CD14-positive monocyte (primary cell): ENCODE results near the gene PPP3CA. TPM values are rescaled to one million over a fixed set of nuclear protein-coding genes. Genes with fewer than 3 reads are reported as not detected.

Experiments
- DNase-seq, 3 donors: peaks; one replicate each; pipeline ENCODE4 v3.0.0-alpha.2; 2011 to 2022
- H2AFZ ChIP-seq: 2 replicates; pipeline ENCODE4 v1.6.0; 2012; ENCODE audit warnings: mild to moderate bottlenecking, low read depth, low read length, inconsistent platforms; ENCODE audit not compliant: insufficient read depth, poor library complexity, severe bottlenecking
- H3K27ac ChIP-seq, 2 donors: 1 replicate in 1 of 2; 2 replicates in 1 of 2; pipeline ENCODE4 v1.5.1; 2012 to 2013; ENCODE audit warnings: low read length in 2 of 2, control low read depth in 1 of 2, inconsistent platforms in 1 of 2, low read depth in 1 of 2, mild to moderate bottlenecking in 1 of 2
- H3K27me3 ChIP-seq, 2 donors: one replicate each; pipeline versions ENCODE4 v1.6.0 to v1.6.1; 2011 to 2013; ENCODE audit warnings: low read length in 2 of 2; ENCODE audit not compliant: control insufficient read depth in 2 of 2, insufficient read depth in 2 of 2
- H3K36me3 ChIP-seq, 2 donors: replicated peaks in 1 of 2; 1 replicate in 1 of 2; 2 replicates in 1 of 2; pipeline versions ENCODE4 v1.5.1 to v1.6.1; 2012 to 2013; ENCODE audit warnings: low read length in 2 of 2, control low read depth in 1 of 2, inconsistent platforms in 1 of 2, mild to moderate bottlenecking in 1 of 2; ENCODE audit not compliant: insufficient read depth in 2 of 2, control insufficient read depth in 1 of 2
- H3K4me1 ChIP-seq, 2 donors: 1 replicate in 1 of 2; 2 replicates in 1 of 2; pipeline versions ENCODE4 v1.5.1 to v1.6.1; 2012 to 2013; ENCODE audit warnings: low read length in 2 of 2, control low read depth in 1 of 2, inconsistent platforms in 1 of 2, mild to moderate bottlenecking in 1 of 2, moderate library complexity in 1 of 2; ENCODE audit not compliant: insufficient read depth in 2 of 2, control insufficient read depth in 1 of 2
- H3K4me2 ChIP-seq: replicated peaks from 2 replicates; pipeline ENCODE3; 2012; ENCODE audit warnings: low read length, moderate library complexity, mild to moderate bottlenecking; ENCODE audit not compliant: poor library complexity, severe bottlenecking; ENCODE audit errors: extremely low read depth
- H3K4me3 ChIP-seq, 3 experiments: fragments of 200-600 bp in 1 of 3; sonication (generic) in 1 of 3; replicated peaks in 1 of 3; 1 replicate in 2 of 3; 2 replicates in 1 of 3; pipeline ENCODE4 v1.5.1; 2011 to 2013; ENCODE audit warnings: low read length in 3 of 3, mild to moderate bottlenecking in 3 of 3, control low read depth in 2 of 3, low read depth in 2 of 3, inconsistent platforms in 1 of 3, moderate library complexity in 1 of 3
- H3K79me2 ChIP-seq: 2 replicates; pipeline ENCODE4 v1.6.0; 2012; ENCODE audit warnings: mild to moderate bottlenecking, control low read depth, inconsistent platforms, low read length, moderate library complexity; ENCODE audit not compliant: insufficient read depth
- H3K9ac ChIP-seq: 2 replicates; pipeline ENCODE4 v1.6.0; 2017; ENCODE audit warnings: low read length, mild to moderate bottlenecking; ENCODE audit not compliant: insufficient read depth, poor library complexity, severe bottlenecking
- H3K9me3 ChIP-seq, 2 donors: replicated peaks in 1 of 2; 1 replicate in 1 of 2; 2 replicates in 1 of 2; pipeline versions ENCODE4 v1.5.1 to v1.6.1; 2012 to 2013; ENCODE audit warnings: low read length in 2 of 2, control low read depth in 1 of 2; ENCODE audit not compliant: control insufficient read depth in 1 of 2, insufficient read depth in 1 of 2
- H4K20me1 ChIP-seq: 2 replicates; pipeline ENCODE4 v1.6.0; 2012; ENCODE audit warnings: mild to moderate bottlenecking, low read length, control low read depth, moderate library complexity; ENCODE audit not compliant: insufficient read depth
- H3K27ac Mint-ChIP-seq, 7 donors: one replicate each; pipeline ENCODE4 v1.8.0; 2020; ENCODE audit warnings: mild to moderate bottlenecking in 7 of 7, mixed read lengths in 7 of 7, moderate library complexity in 6 of 7, inconsistent platforms in 2 of 7
- H3K27me3 Mint-ChIP-seq, 3 donors: one replicate each; pipeline ENCODE4 v1.8.0; 2021 to 2022; ENCODE audit warnings: low read depth in 3 of 3, mild to moderate bottlenecking in 3 of 3, mixed read lengths in 3 of 3, moderate library complexity in 3 of 3, inconsistent platforms in 1 of 3
- H3K36me3 Mint-ChIP-seq, 2 donors: one replicate each; pipeline ENCODE4 v1.8.0; 2020; ENCODE audit warnings: mixed read lengths in 2 of 2, inconsistent platforms in 1 of 2, mild to moderate bottlenecking in 1 of 2
- H3K4me1 Mint-ChIP-seq: one replicate; pipeline ENCODE4 v1.8.0; 2020; ENCODE audit warnings: mild to moderate bottlenecking, mixed read lengths
- H3K4me3 Mint-ChIP-seq, 2 donors: one replicate each; pipeline ENCODE4 v1.8.0; 2020; ENCODE audit warnings: mild to moderate bottlenecking in 2 of 2, mixed read lengths in 2 of 2, moderate library complexity in 1 of 2
- H3K9me3 Mint-ChIP-seq, 7 donors: one replicate each; pipeline ENCODE4 v1.8.0; 2020 to 2022; ENCODE audit warnings: mixed read lengths in 7 of 7, mild to moderate bottlenecking in 6 of 7, moderate library complexity in 6 of 7, inconsistent platforms in 2 of 7
- WGBS: methylation state at CpG from one replicate; pipeline ENCODE4 v1.1.5; 2013; ENCODE audit warnings: missing lambda C conversion rate; ENCODE audit not compliant: insufficient coverage; 5-methylcytosine and 5-hydroxymethylcytosine counted together
- intact Hi-C, 2 donors: fragments of 100-400 bp; cut with micrococcal nuclease; formaldehyde crosslinking; loops; one replicate each; pipeline versions ENCODE4 v1.15.0 to v1.15.1; 2023
- polyA plus RNA-seq, 3 donors: library from polyadenylated mRNA; depleted of rRNA in 1 of 3; unstranded in 2 of 3; stranded (reverse) in 1 of 3; fragments of 300-500 nt in 2 of 3; fragments of >200 nt in 1 of 3; fragmentation: Illumina TruSeq in 2 of 3; gene quantifications; 1 replicate in 2 of 3; 2 replicates in 1 of 3; pipeline ENCODE4 v1.2.3, GENCODE V29; 2012 to 2021
- TF ChIP-seq, protein P1 (sequence below): fragments of 200-600 bp; IDR thresholded peaks from one replicate; pipeline ENCODE4 v1.8.0; 2022; ENCODE audit warnings: antibody characterized with exemption, mild to moderate bottlenecking

The PPP3CA gene
- polyA plus RNA-seq, 3 donors = 5.1 to 9.7 (median 8.9) TPM

DNA sequence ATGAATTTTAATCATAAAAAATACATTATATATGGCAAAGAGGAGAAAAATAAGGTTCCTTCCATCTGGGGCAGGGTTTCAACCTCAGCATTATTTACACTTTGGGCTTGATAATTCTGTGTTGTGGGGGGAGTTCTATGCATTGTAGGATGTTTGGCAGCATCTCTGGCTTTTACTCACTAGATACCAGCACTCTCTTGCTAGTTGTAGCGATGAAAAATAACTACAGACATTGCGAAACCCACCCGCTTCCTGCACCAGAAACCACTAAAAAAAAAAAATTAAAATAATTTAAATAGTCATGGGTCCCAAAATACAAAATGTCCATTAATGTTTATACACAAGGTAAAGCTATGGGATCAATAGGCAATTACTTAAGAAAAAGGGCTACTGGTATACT lies 52.7 kb downstream of the PPP3CA start:
- H3K36me3 ChIP-seq = no peaks in the 10 kb centered on the region
- Mint-ChIP-seq H3K9me3 (no peaks in the 10 kb centered on the region), H3K4me3 (no peak overlapping the region), H3K27me3 (no peaks in the 10 kb centered on the region), H3K27ac (no peak overlapping the region), H3K4me1 (peaks cover 23% of the 10 kb centered on the region), H3K36me3 (peaks cover 0 to 2% of the 10 kb centered on the region in 2 donors)
- TF ChIP-seq, protein P1, sequence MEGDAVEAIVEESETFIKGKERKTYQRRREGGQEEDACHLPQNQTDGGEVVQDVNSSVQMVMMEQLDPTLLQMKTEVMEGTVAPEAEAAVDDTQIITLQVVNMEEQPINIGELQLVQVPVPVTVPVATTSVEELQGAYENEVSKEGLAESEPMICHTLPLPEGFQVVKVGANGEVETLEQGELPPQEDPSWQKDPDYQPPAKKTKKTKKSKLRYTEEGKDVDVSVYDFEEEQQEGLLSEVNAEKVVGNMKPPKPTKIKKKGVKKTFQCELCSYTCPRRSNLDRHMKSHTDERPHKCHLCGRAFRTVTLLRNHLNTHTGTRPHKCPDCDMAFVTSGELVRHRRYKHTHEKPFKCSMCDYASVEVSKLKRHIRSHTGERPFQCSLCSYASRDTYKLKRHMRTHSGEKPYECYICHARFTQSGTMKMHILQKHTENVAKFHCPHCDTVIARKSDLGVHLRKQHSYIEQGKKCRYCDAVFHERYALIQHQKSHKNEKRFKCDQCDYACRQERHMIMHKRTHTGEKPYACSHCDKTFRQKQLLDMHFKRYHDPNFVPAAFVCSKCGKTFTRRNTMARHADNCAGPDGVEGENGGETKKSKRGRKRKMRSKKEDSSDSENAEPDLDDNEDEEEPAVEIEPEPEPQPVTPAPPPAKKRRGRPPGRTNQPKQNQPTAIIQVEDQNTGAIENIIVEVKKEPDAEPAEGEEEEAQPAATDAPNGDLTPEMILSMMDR = no peak
- no peak overlapping the region for H3K4me2 ChIP-seq
- no peak overlapping the region for H3K9ac ChIP-seq
- peaks cover 98% of the 10 kb centered on the region for H4K20me1 ChIP-seq
- intact Hi-C loops = no loop called here
- H3K9me3 ChIP-seq = no peaks in the 10 kb centered on the region
- H3K27me3 ChIP-seq = no peaks in the 10 kb centered on the region
- WGBS = no CpG with 5 or more reads among the region's 3 CpGs
- H3K4me3 ChIP-seq = no peak overlapping the region
- no peak overlapping the region for H2AFZ ChIP-seq
- peaks cover 81% of the 10 kb centered on the region for H3K79me2 ChIP-seq
- no peak for DNase-seq
- peaks cover 0 to 6% of the 10 kb centered on the region in 2 donors for H3K4me1 ChIP-seq
- H3K27ac ChIP-seq = no peak overlapping the region

DNA sequence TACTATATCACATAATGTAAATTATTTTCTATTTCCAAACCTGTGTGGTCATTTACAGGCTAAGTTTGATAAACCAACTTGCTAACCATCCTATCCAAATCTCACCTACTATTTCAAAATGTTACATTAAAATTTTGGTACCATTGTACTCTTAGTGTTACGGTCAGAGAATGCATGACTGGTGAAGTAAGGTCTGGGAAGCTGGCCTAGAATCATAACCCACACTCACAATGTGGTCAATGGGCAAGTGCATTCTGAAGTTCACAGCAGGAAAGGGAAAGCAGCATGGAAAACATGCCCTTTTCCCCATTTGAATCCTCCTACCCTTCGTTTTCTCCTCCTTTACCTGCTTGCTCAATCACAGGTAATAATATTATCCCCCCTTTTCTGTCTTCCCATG lies 54.4 kb downstream of the PPP3CA start:
- 100% methylated on average over 1 of the region's 2 CpGs for WGBS
- Histone ChIP-seq H3K79me2 (peaks cover 69% of the 10 kb centered on the region), H3K4me1 (peaks cover 15% of the 10 kb centered on the region in 2 donors)

More for the DNA sequence above, 54.4 kb downstream of the PPP3CA start:
- peaks cover 0 to 2% of the 10 kb centered on the region in 2 donors for H3K36me3 Mint-ChIP-seq
- Histone ChIP-seq H3K27ac (no peak overlapping the region), H2AFZ (no peak overlapping the region), H3K9ac (no peak overlapping the region), H3K4me3 (no peak overlapping the region), H3K4me2 (no peak overlapping the region), H3K36me3 (no peaks in the 10 kb centered on the region), H3K27me3 (no peaks in the 10 kb centered on the region), H3K9me3 (no peaks in the 10 kb centered on the region), H4K20me1 (peaks cover 98% of the 10 kb centered on the region)
- intact Hi-C loops = no loop called here
- H3K4me1 Mint-ChIP-seq = peaks cover 37% of the 10 kb centered on the region
- H3K4me3 Mint-ChIP-seq = no peak overlapping the region
- no peaks in the 10 kb centered on the region for H3K27me3 Mint-ChIP-seq
- no peak for DNase-seq
- H3K27ac Mint-ChIP-seq = peak overlapping the region in 1 of 7 donors; percentile 1
- no peaks in the 10 kb centered on the region for H3K9me3 Mint-ChIP-seq
- TF ChIP-seq, protein P1 = no peak
